RWPE2 (cell line): Measurements from ENCODE around the gene ZC3H18.
A peak's percentile ranks its signal among the peaks of the same experiment; 100 is the strongest.

Source experiments
- ATAC-seq: fragments of 200-7000 bp; cut with Tn5 transposase; 3 replicates; pipeline ENCODE4 v1.9.1; 2021; ENCODE audit warnings: low read depth
- DNase-seq: peaks from one replicate; pipeline ENCODE4 v3.0.0-alpha.2; 2020; ENCODE audit warnings: low spot score
- H3K27ac ChIP-seq: fragments of 450-650 bp; 2 replicates; pipeline ENCODE4 v1.5.1; 2017; ENCODE audit warnings: mild to moderate bottlenecking; ENCODE audit not compliant: poor library complexity, severe bottlenecking
- H3K27me3 ChIP-seq: fragments of 250-450 bp; sonication (Bioruptor Pico); 2 replicates; pipeline ENCODE4 v1.5.1; 2021; ENCODE audit warnings: mild to moderate bottlenecking, moderate library complexity; ENCODE audit not compliant: insufficient read depth, poor library complexity, severe bottlenecking
- H3K36me3 ChIP-seq: fragments of 250-450 bp; sonication (Bioruptor Pico); 2 replicates; pipeline ENCODE4 v1.5.1; 2020; ENCODE audit warnings: low read depth, mild to moderate bottlenecking, moderate library complexity
- H3K4me1 ChIP-seq: fragments of 250-450 bp; sonication (Bioruptor Pico); 2 replicates; pipeline ENCODE4 v1.5.1; 2021; ENCODE audit warnings: mild to moderate bottlenecking, moderate library complexity; ENCODE audit not compliant: insufficient read depth, poor library complexity, severe bottlenecking
- H3K4me3 ChIP-seq: fragments of 250-450 bp; sonication (Bioruptor Pico); 2 replicates; pipeline ENCODE4 v1.5.1; 2021; ENCODE audit warnings: mild to moderate bottlenecking, moderate library complexity; ENCODE audit not compliant: severe bottlenecking
- H3K9me3 ChIP-seq: fragments of 250-450 bp; sonication (Bioruptor Pico); 2 replicates; pipeline ENCODE4 v1.5.1; 2021; ENCODE audit warnings: mild to moderate bottlenecking, moderate library complexity; ENCODE audit not compliant: severe bottlenecking
- CTCF ChIP-seq: fragments of 450-650 bp; IDR thresholded peaks from one replicate; pipeline ENCODE4 v1.5.1; 2017; ENCODE audit warnings: mild to moderate bottlenecking, moderate library complexity; ENCODE audit not compliant: poor library complexity, severe bottlenecking

Gene ZC3H18

GRCh38 chr16:88643644-88643932, 73.4 kb downstream of the ZC3H18 start:
- no peak for DNase-seq
- Histone ChIP-seq H3K9me3 (no peaks in the 10 kb centered on the region), H3K27ac (no peak overlapping the region), H3K36me3 (no peaks in the 10 kb centered on the region), H3K4me3 (no peak overlapping the region), H3K4me1 (no peaks in the 10 kb centered on the region), H3K27me3 (peaks cover 27% of the 10 kb centered on the region)
- no peak for ATAC-seq
- no peak for TF ChIP-seq CTCF

- no peak for TF ChIP-seq CTCF
- no peaks in the 10 kb centered on the region for H3K36me3 ChIP-seq
- H3K27me3 ChIP-seq, result peaks cover 8% of the 10 kb centered on the region
- DNase-seq (no peak), ATAC-seq (no peak)
- no peaks in the 10 kb centered on the region for H3K4me1 ChIP-seq
- no peak overlapping the region for H3K4me3 ChIP-seq
- H3K27ac ChIP-seq, result no peak overlapping the region
- H3K9me3 ChIP-seq, result no peaks in the 10 kb centered on the region
Observed at GRCh38 chr16:88645455-88645854, 75.3 kb downstream of the ZC3H18 start.

- ATAC-seq, result no peak
- H3K36me3 ChIP-seq, result no peaks in the 10 kb centered on the region
- TF ChIP-seq CTCF, result no peak
- H3K4me1 ChIP-seq, result no peaks in the 10 kb centered on the region
- H3K9me3 ChIP-seq, result no peaks in the 10 kb centered on the region
- H3K4me3 ChIP-seq, result no peak overlapping the region
- H3K27ac ChIP-seq, result no peak overlapping the region
- peaks cover 4% of the 10 kb centered on the region for H3K27me3 ChIP-seq
- no peak for DNase-seq
Observed at GRCh38 chr16:88645941-88646340, 75.7 kb downstream of the ZC3H18 start.

GRCh38 chr16:88646345-88647034, 76.3 kb downstream of the ZC3H18 start:
- Histone ChIP-seq H3K4me1 (no peaks in the 10 kb centered on the region), H3K4me3 (no peak overlapping the region), H3K9me3 (no peaks in the 10 kb centered on the region), H3K36me3 (peaks cover 3% of the 10 kb centered on the region), H3K27ac (no peak overlapping the region), H3K27me3 (no peaks in the 10 kb centered on the region)
- TF ChIP-seq CTCF, result no peak
- ATAC-seq (no peak), DNase-seq (peak; percentile 70)
